GM08714 (cell line): ENCODE data around the gene PDX1.
A peak's percentile ranks its signal among the peaks of the same experiment; 100 is the strongest.

Experiments
- H3K4me3 ChIP-seq: fragments of 200-500 bp; sonication (Bioruptor generic); 2 replicates; pipeline ENCODE4 v1.5.1; 2014; ENCODE audit warnings: mild to moderate bottlenecking, low read length, inconsistent platforms
- ZNF274 ChIP-seq: IDR thresholded peaks from 2 replicates; pipeline ENCODE4 v1.6.1; 2012; ENCODE audit warnings: mild to moderate bottlenecking, low read depth, low read length

Gene PDX1

DNA sequence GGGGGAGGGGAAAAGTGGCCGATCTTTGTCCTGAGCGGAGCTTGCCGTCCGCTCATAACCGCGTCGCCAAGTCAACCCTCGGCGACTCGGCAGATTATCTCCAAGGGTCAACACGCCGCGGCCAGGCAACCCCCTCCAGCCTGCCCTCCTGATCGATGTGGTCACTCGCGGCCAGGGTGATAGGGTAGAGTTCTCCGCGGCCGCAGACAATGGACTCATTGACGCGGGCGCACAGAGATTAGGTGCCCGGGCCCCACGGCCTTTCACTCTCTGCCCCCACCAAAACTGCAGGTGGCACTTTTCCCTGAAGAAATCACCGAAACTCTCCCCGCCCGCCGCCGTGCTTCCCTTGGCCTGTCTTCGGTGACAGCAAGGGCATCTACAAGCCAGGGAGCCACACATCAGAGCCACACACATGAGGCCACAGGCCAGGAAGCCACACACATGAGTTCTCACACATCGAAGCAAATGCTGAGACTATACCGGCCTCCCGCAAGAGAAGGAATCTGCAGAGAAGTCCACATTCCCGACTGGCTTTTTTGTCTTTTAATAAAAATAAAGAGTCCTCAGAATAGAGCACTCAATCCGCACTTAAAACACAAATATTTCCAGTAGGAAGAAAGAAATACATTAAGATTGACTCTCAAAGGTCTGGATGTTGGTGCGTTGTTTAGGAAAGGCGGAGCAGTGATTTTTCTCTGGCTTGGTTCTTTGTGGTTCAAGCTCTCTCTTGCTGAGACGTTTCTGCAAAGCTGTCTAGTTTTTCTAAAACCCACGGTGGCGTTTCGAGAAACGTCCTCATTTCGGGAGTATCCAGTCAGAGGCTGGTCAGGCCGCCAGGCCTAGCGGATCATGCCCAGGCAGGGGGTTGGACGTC lies 1.5 kb upstream of the PDX1 start:
- no peak for TF ChIP-seq ZNF274
- H3K4me3 ChIP-seq, result no peak overlapping the region; the same call in 1 of the 2 replicates

DNA sequence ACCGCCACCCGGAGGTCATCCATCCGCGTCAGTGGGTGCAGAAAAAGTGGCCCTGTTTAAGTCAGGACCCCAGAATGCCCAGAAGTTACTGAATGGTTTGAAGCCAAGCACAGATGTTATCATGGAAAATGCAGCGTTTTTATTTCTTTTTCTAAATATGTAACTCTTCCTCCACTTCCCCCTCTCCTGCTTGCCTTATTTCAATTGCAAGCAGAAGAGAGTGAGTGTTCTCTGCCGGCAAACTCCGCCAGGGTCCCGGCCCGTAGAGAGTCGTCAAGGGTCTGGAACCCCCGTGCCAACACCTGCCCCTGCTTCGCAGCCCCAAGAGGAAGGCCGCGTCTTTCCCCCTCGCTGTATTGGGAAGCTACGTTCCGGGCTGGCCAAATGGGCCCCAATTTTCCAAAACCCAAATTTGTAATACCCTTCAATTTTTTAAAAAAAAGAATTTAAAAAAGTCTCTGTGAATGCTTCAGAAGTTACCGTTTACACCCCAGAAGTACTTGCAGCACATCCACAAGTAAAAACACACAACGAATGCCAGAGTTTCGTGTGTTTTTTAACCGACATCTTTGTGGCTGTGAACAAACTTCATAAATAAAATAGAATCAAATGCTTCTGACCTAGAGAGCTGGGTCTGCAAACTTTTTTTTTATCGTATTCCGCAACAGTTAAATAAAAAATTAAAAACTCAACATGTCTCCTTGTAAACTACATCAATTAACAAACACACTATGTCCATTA lies 712 bp upstream of the PDX1 start:
- TF ChIP-seq ZNF274, result no peak
- no peak overlapping the region; the same call in 1 of the 2 replicates for H3K4me3 ChIP-seq

GRCh38 chr13:27919659-27919933 lies 204 bp upstream of the PDX1 start:
- no peak for TF ChIP-seq ZNF274
- peak overlapping the region; percentile 58; the same call in 1 of the 2 replicates for H3K4me3 ChIP-seq

- peak overlapping the region; percentile 58 for H3K4me3 ChIP-seq
- TF ChIP-seq ZNF274, result no peak
These were observed 1.0 kb downstream of the PDX1 start for GRCh38 chr13:27920677-27921420.

- TF ChIP-seq ZNF274, result no peak
- H3K4me3 ChIP-seq, result peak overlapping the region; percentile 58; the same call in 1 of the 2 replicates
These were observed 1.7 kb downstream of the PDX1 start for GRCh38 chr13:27921421-27921960.

DNA sequence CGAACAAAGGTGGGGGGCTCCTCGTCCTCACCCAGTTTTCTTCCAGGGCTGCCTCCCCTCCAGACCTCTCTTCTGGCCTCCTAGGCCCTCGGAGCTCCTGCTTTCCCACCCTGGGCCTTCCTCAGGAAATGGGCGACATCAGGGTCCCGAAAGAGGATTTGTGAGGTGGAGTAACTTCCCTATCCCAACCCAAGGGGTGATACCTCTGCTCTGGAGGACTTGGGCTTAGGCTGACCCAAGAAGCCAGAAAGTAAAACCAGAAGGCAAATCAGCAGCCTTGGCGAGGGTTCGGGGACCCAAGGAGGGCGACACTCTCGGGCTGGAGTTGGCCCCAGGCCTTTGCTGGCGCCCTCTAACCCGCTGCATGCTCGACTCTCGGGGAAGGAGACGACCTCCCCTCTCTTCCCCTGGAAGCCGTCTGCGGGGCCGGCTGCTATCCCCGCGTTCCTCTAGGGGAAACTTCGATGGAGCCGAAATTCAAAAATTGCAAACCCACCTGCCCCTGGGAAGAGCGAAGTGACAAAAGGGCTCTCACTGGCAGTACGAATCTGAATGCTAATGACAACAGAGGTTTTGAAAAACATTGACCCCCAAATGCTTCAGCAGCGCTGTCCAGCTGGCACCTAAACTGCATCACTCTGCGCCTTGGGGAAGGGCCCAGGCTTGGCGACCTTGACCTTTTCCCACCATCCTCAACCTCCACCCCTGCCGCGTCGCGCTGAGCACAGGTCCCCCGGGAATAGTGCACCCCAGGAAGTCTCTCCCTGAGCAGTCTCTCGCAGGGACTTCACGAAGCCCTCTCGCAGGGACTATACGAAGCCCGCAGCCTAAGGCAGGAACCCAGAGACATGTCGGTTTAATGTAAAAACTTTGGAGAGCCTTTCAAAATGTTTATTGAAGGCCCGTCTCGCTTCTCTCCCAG lies 2.4 kb downstream of the PDX1 start:
- H3K4me3 ChIP-seq, result peak overlapping the region; percentile 58; the same call in 1 of the 2 replicates
- TF ChIP-seq ZNF274, result no peak

- no peak for TF ChIP-seq ZNF274
- H3K4me3 ChIP-seq, result no peak overlapping the region
These were observed 3.2 kb downstream of the PDX1 start for GRCh38 chr13:27922883-27923612.

DNA sequence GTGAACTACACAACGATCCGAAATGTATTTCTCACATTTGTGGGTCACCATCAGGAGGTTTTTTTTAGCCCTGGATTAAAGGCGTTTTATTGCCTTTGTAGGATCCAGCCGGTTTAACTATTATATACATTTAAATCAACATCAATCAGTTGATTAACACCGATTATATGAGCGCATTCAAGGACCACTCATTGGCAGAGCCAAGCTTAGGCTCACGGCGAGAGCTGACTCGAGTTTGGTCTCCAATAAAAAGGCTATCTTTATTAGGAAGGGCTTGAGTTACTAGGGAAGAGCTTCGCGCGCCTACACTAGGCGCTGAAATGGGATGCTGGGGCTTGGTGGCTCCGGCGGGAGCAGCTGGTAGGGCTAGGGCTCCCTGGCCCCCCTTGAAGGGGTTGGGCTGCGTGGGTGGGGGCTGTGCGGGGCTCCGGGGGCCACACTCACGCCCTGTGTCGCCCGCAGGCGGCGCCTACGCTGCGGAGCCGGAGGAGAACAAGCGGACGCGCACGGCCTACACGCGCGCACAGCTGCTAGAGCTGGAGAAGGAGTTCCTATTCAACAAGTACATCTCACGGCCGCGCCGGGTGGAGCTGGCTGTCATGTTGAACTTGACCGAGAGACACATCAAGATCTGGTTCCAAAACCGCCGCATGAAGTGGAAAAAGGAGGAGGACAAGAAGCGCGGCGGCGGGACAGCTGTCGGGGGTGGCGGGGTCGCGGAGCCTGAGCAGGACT lies 4.2 kb downstream of the PDX1 start:
- H3K4me3 ChIP-seq, result no peak overlapping the region
- TF ChIP-seq ZNF274, result no peak

GRCh38 chr13:27924529-27925141 lies 4.8 kb downstream of the PDX1 start:
- H3K4me3 ChIP-seq, result no peak overlapping the region
- TF ChIP-seq ZNF274, result no peak

DNA sequence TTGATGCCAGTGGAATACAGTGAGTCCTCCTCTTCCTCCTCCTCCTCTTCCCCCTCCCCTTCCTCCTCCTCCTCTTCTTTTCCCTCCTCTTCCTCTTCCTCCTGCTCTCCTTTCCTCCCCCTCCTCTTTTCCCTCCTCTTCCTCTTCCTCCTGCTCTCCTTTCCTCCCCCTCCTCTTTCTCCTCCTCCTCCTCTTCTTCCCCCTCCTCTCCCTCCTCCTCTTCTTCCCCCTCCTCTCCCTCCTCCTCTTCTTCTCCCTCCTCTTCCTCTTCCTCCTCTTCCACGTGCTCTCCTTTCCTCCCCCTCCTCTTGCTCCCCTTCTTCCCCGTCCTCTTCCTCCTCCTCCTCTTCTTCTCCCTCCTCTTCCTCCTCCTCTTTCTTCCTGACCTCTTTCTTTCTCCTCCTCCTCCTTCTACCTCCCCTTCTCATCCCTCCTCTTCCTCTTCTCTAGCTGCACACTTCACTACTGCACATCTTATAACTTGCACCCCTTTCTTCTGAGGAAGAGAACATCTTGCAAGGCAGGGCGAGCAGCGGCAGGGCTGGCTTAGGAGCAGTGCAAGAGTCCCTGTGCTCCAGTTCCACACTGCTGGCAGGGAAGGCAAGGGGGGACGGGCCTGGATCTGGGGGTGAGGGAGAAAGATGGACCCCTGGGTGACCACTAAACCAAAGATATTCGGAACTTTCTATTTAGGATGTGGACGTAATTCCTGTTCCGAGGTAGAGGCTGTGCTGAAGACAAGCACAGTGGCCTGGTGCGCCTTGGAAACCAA lies 5.6 kb downstream of the PDX1 start:
- no peak for TF ChIP-seq ZNF274
- no peak overlapping the region for H3K4me3 ChIP-seq

- TF ChIP-seq ZNF274, result no peak
- H3K4me3 ChIP-seq, result no peak overlapping the region
These were observed 7.0 kb downstream of the PDX1 start for GRCh38 chr13:27926644-27927434.
